ENCODE measurements around the gene GPR157. TPM values are rescaled to one million over a fixed set of nuclear protein-coding genes. Genes with fewer than 3 reads are reported as not detected.

The GPR157 gene
- total RNA-seq, 4 donors from 2014 or later = 6.4 to 14.3 (median 9.8) TPM

GRCh38 chr1:9086045-9086444 lies 42.9 kb downstream of the GPR157 start:
- H3K4me3 ChIP-seq = no peak overlapping the region
- peaks cover 0 to 22% (median 11%) of the 10 kb centered on the region in 4 donors for H3K4me1 ChIP-seq
- TF ChIP-seq POLR2AphosphoS5 (IDR thresholded peaks at IDR 0.05) = no peak
- H3K36me3 ChIP-seq = no peaks in the 10 kb centered on the region
- no peak for DNase-seq
- intact Hi-C loops (cut with DNase I; ENCODE audit: low total_unique reads) = no loop called here
- 21 to 25% methylated on average over 3 to 5 of the region's 5 CpGs for WGBS, 2 donors (ENCODE audit: low coverage in 1 of 2)
- in situ Hi-C loops (cut with MboI; ENCODE audit: low pct_ligation_motif_present in 1 of 4, low pct_unique_long_range_greater_than_20kb in 1 of 4, low sequenced_read_pairs in 3 of 4) = no loop called here
- peak overlapping the region in 1 of 4 donors; percentile 74 for H3K27ac ChIP-seq
- H3K27me3 ChIP-seq = peaks cover 6% of the 10 kb centered on the region
- H3K9me3 ChIP-seq = no peaks in the 10 kb centered on the region

GRCh38 chr1:9085306-9085940 lies 43.5 kb downstream of the GPR157 start:
- in situ Hi-C loops (cut with MboI; ENCODE audit: low pct_ligation_motif_present in 1 of 4, low pct_unique_long_range_greater_than_20kb in 1 of 4, low sequenced_read_pairs in 3 of 4) = no loop called here
- Histone ChIP-seq H3K27me3 (peaks cover 6% of the 10 kb centered on the region), H3K36me3 (no peaks in the 10 kb centered on the region), H3K9me3 (no peaks in the 10 kb centered on the region), H3K4me3 (no peak overlapping the region), H3K27ac (peak overlapping the region in 2 of 4 donors; percentile 8 to 74), H3K4me1 (peaks cover 0 to 22% (median 11%) of the 10 kb centered on the region in 4 donors)
- WGBS, 2 donors (ENCODE audit: low coverage in 1 of 2) = 80% methylated on average over 7 of the region's 7 CpGs; no CpG with 5 or more reads in 1 of the 2 donors
- no peak for DNase-seq
- intact Hi-C loops (cut with DNase I; ENCODE audit: low total_unique reads) = no loop called here
- TF ChIP-seq POLR2A (IDR thresholded peaks at IDR 0.05) = no peak
- no peak for TF ChIP-seq CTCF (IDR thresholded peaks at IDR 0.05)
- no peak for TF ChIP-seq EP300 (IDR thresholded peaks at IDR 0.05; ENCODE audit: low read depth)
- TF ChIP-seq POLR2AphosphoS5 (IDR thresholded peaks at IDR 0.05) = no peak

GRCh38 chr1:9084906-9085305 lies 44.0 kb downstream of the GPR157 start:
- H3K4me3 ChIP-seq = no peak overlapping the region
- intact Hi-C loops (cut with DNase I; ENCODE audit: low total_unique reads) (no loop called here), in situ Hi-C loops (cut with MboI; ENCODE audit: low pct_ligation_motif_present in 1 of 4, low pct_unique_long_range_greater_than_20kb in 1 of 4, low sequenced_read_pairs in 3 of 4) (no loop called here)
- H3K27me3 ChIP-seq = peaks cover 6% of the 10 kb centered on the region
- H3K27ac ChIP-seq = peak overlapping the region in 3 of 4 donors; percentile 8 to 74 (median 39)
- H3K36me3 ChIP-seq = no peaks in the 10 kb centered on the region
- no peak for DNase-seq
- H3K9me3 ChIP-seq = no peaks in the 10 kb centered on the region
- peaks cover 2 to 22% (median 11%) of the 10 kb centered on the region in 4 donors for H3K4me1 ChIP-seq
- 81% methylated on average over 8 of the region's 8 CpGs; no CpG with 5 or more reads in 1 of the 2 donors for WGBS, 2 donors (ENCODE audit: low coverage in 1 of 2)
- TF ChIP-seq CTCF (IDR thresholded peaks at IDR 0.05) (no peak), POLR2AphosphoS5 (IDR thresholded peaks at IDR 0.05) (peak in 1 of 3 donors; percentile 7)

GRCh38 chr1:9081473-9081872 lies 47.4 kb downstream of the GPR157 start:
- H3K4me3 ChIP-seq = no peak overlapping the region
- H3K9me3 ChIP-seq = no peaks in the 10 kb centered on the region
- no peaks in the 10 kb centered on the region for H3K36me3 ChIP-seq
- intact Hi-C loops (cut with DNase I; ENCODE audit: low total_unique reads) = no loop called here
- no peak for DNase-seq
- in situ Hi-C loops (cut with MboI; ENCODE audit: low pct_ligation_motif_present in 1 of 4, low pct_unique_long_range_greater_than_20kb in 1 of 4, low sequenced_read_pairs in 3 of 4) = no loop called here
- H3K27me3 ChIP-seq = no peaks in the 10 kb centered on the region
- no peak overlapping the region for H3K27ac ChIP-seq
- 89 to 90% methylated on average over 2 to 3 of the region's 3 CpGs for WGBS, 2 donors (ENCODE audit: low coverage in 1 of 2)
- no peak for TF ChIP-seq CTCF (IDR thresholded peaks at IDR 0.05)
- TF ChIP-seq POLR2AphosphoS5 (IDR thresholded peaks at IDR 0.05) = no peak
- TF ChIP-seq POLR2A (IDR thresholded peaks at IDR 0.05) = no peak
- no peak for TF ChIP-seq EP300 (IDR thresholded peaks at IDR 0.05; ENCODE audit: low read depth)
- peaks cover 9 to 40% (median 18%) of the 10 kb centered on the region in 4 donors for H3K4me1 ChIP-seq

All from transverse colon (tissue), 4 donors.